Ovary (tissue), 9 donors: Measurements from ENCODE around the gene SPATA16. TPM values are rescaled to one million over a fixed set of nuclear protein-coding genes. Genes with fewer than 3 reads are reported as not detected.

Source experiments
- DNase-seq, 5 donors: peaks; one replicate each; pipeline ENCODE4 v3.0.0-alpha.2; 2019 to 2020
- H3K27ac ChIP-seq, 2 donors: fragments of 200-600 bp; one replicate each; pipeline versions ENCODE4 v1.5.1 to v1.8.0; 2019 to 2022
- H3K27me3 ChIP-seq: fragments of 200-600 bp; one replicate; pipeline ENCODE4 v1.8.0; 2022
- H3K36me3 ChIP-seq: fragments of 200-600 bp; sonication (generic); one replicate; pipeline ENCODE4 v1.5.1; 2019
- H3K4me1 ChIP-seq: one replicate; pipeline ENCODE4 v1.8.1; 2013; ENCODE audit warnings: mild to moderate bottlenecking, moderate library complexity; ENCODE audit not compliant: insufficient read depth
- H3K4me3 ChIP-seq: fragments of 200-600 bp; sonication (generic); one replicate; pipeline ENCODE4 v1.5.1; 2017
- H3K9me3 ChIP-seq, 2 donors: fragments of 200-600 bp in 1 of 2; sonication (generic) in 1 of 2; one replicate each; pipeline versions ENCODE4 v1.5.1 to v1.8.1; 2013 to 2019; ENCODE audit warnings: mild to moderate bottlenecking in 1 of 2, moderate library complexity in 1 of 2
- CTCF ChIP-seq, 3 donors: fragments of 450-650 bp in 2 of 3; fragments of 200-600 bp in 1 of 3; IDR thresholded peaks; one replicate each; pipeline versions ENCODE4 v1.5.1 to v1.8.0; 2016 to 2022; ENCODE audit warnings: antibody characterized with exemption in 3 of 3, mild to moderate bottlenecking in 1 of 3
- EP300 ChIP-seq: sonication (generic); formaldehyde crosslinking; IDR thresholded peaks from one replicate; pipeline ENCODE4 v1.6.1; 2017; ENCODE audit warnings: antibody characterized with exemption
- POLR2A ChIP-seq: fragments of 450-650 bp; IDR thresholded peaks from one replicate; pipeline ENCODE4 v1.6.1; 2017; ENCODE audit warnings: antibody characterized with exemption, mild to moderate bottlenecking, moderate library complexity
- WGBS, 3 donors: extraction: QIAGEN DNeasy Blood & Tissue Kit in 1 of 3; methylation state at CpG; one replicate each; pipeline versions ENCODE4 v1.1.5 to v1.1.7; 2013 to 2017; 5-methylcytosine and 5-hydroxymethylcytosine counted together
- intact Hi-C, 4 donors: fragments of 100-400 bp; cut with DNase I; formaldehyde crosslinking; loops; one replicate each; pipeline versions ENCODE4 v1.11.0 to v1.15.1; 2022 to 2023
- polyA plus RNA-seq, 2 donors: library from polyadenylated mRNA; stranded (reverse); fragments of 200-250 nt in 1 of 2; fragments of 350-450 nt in 1 of 2; fragmentation: Illumina TruSeq in 1 of 2; extraction: RNeasy Lipid Tissue Mini Kit (QIAGEN cat#74804) in 1 of 2; gene quantifications; one replicate each; pipeline ENCODE4 v1.2.3, GENCODE V29; 2013 to 2014
- total RNA-seq, 7 donors: library from RNA; depleted of rRNA in 2 of 7; stranded (reverse); fragments of >200 nt in 2 of 7; fragmentation: NEBNext Ultra II Directional in 3 of 7; extraction: Animal tissue kit (Norgen Biotek cat#: 25700) in 3 of 7; gene quantifications; one replicate each; pipeline versions ENCODE4 v1.1.0 to v1.2.4, GENCODE V29; 2016 to 2023
- donor health status: DM: no; HTN: no; CAD: no; lungs with moderate emphysema.
- donor health status: DM: no; HTN: no; CAD: no.
- donor health status: Bipolar disorder and iron deficiency.
- donor health status: DM: yes; HTN: yes; CAD: no.
- donor health status: DM: no; HTN: no; CAD: no.
- donor health status: DM: yes; HTN: yes; CAD: no.

Gene SPATA16
- total and polyA plus RNA-seq, 9 donors, result not detected

- intact Hi-C loops, result no loop called here
- H3K27me3 ChIP-seq, result no peaks in the 10 kb centered on the region
- H3K4me1 ChIP-seq, result no peaks in the 10 kb centered on the region
- no peak overlapping the region for H3K27ac ChIP-seq
- TF ChIP-seq CTCF (IDR thresholded peaks at IDR 0.05), result no peak
- TF ChIP-seq POLR2A, result no peak
- no peak for TF ChIP-seq EP300
- H3K4me3 ChIP-seq, result no peak overlapping the region
- no peak for DNase-seq
- H3K9me3 ChIP-seq, result no peaks in the 10 kb centered on the region
- H3K36me3 ChIP-seq, result no peaks in the 10 kb centered on the region
- 30 to 43% (median 30%) methylated on average over 4 of the region's 4 CpGs for WGBS, 3 donors
Measured at GRCh38 chr3:173066044-173067004, 74.7 kb downstream of the SPATA16 start.

- Histone ChIP-seq H3K36me3 (no peaks in the 10 kb centered on the region), H3K27me3 (no peaks in the 10 kb centered on the region), H3K4me3 (no peak overlapping the region), H3K27ac (no peak overlapping the region), H3K9me3 (no peaks in the 10 kb centered on the region), H3K4me1 (no peaks in the 10 kb centered on the region)
- intact Hi-C loops, result no loop called here
- no peak for DNase-seq
- TF ChIP-seq POLR2A (no peak), CTCF (IDR thresholded peaks at IDR 0.05) (no peak), EP300 (no peak)
- WGBS, 3 donors, result 16 to 43% (median 28%) methylated on average over 3 of the region's 3 CpGs
Measured at GRCh38 chr3:173065543-173065981, 75.5 kb downstream of the SPATA16 start.

GRCh38 chr3:173064631-173065030 is 76.4 kb downstream of the SPATA16 start:
- Histone ChIP-seq H3K4me1 (no peaks in the 10 kb centered on the region), H3K4me3 (no peak overlapping the region), H3K9me3 (no peaks in the 10 kb centered on the region), H3K27ac (no peak overlapping the region), H3K36me3 (no peaks in the 10 kb centered on the region), H3K27me3 (no peaks in the 10 kb centered on the region)
- TF ChIP-seq POLR2A (no peak), CTCF (IDR thresholded peaks at IDR 0.05) (no peak), EP300 (no peak)
- DNase-seq, result no peak
- intact Hi-C loops, result no loop called here
- 80 to 91% (median 83%) methylated on average over 1 of the region's 1 CpG for WGBS, 3 donors

- WGBS, 3 donors, result 84 to 89% (median 88%) methylated on average over 2 of the region's 2 CpGs
- TF ChIP-seq POLR2A (no peak), CTCF (IDR thresholded peaks at IDR 0.05) (no peak), EP300 (no peak)
Measured at GRCh38 chr3:173058229-173058628, 82.8 kb downstream of the SPATA16 start.

More at GRCh38 chr3:173058229-173058628, 82.8 kb downstream of the SPATA16 start:
- no peak for DNase-seq
- Histone ChIP-seq H3K4me1 (no peaks in the 10 kb centered on the region), H3K27ac (no peak overlapping the region), H3K9me3 (no peaks in the 10 kb centered on the region), H3K4me3 (no peak overlapping the region), H3K36me3 (no peaks in the 10 kb centered on the region), H3K27me3 (no peaks in the 10 kb centered on the region)
- intact Hi-C loops, result no loop called here
